NCI-H526 treated with DMSO at 0.1 percent for 48 hours (cell line): ENCODE results near the gene PCBP1.
"Not testable (repeated sequence)": the region's sequence is repeated elsewhere in the genome, so short reads cannot be mapped to it uniquely, and the experiment has no call there.

Experiments used
- DNase-seq: peaks from one replicate; lab custom pipeline; 2025; lab: John Stamatoyannopoulos, UW

The PCBP1 gene

DNA sequence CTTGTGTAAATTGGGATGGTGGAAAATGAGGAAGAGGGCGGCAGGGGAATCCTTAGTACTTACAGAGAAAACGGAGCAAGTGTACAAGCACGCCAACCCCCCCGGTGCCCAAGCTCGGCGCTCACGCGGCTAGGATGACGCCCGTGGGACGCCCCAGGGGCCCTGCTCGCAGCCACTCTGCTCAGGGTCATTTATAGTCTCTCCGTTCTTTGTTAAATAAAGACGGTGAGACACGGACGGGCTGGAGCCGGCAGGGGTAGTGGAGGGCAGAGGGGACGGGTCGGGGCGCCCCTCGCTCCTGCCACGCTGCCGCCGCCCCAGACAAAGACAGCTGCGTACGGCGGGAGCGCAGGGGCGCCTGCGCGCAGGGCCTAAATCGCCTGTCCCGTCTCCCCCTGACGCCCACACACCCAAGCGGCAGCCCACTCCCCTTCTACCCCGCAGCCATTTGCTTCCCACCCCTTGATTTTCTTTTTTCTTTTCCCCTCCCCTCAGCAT lies 37.8 kb downstream of the PCBP1 start:
- peak; percentile 51 for DNase-seq

DNA sequence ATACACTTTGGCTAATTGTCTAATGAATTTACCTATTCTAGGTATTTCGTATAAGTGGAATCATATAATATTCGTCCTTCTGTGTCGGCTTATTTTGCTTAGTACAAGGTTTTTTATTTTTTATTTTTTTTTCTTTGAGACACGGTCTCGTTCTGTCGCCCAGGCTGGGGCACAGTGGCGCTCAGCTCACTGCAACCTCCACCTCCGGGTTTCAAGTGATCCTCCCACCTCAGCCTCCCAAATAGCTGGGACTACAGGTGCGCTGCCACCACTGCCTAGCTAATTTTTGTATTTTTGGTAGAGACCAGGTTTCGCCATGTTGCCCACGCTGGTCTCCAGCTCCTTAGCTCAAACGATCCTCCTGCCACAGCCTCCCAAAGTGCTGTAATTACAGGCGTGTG lies 38.2 kb downstream of the PCBP1 start:
- DNase-seq = no peak

DNA sequence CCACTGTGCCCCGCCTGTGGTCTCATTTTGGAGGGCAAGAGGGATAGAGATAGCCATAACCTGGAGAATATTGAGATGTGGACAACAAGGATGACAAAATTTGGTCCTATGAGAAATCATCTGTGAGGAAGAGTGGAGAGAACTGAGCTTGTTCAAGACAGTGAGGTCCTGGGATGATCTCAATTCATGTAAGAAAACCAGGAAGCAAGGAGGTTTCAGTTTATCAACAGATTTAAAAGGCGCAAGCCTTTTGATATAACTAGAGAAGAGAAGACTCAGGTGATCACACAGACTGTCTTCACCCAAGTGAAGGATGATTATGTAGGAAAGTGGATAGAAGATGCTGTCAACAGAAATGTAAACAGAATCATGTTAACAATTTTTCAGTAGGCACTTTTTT lies 39.1 kb downstream of the PCBP1 start:
- DNase-seq = no peak

DNA sequence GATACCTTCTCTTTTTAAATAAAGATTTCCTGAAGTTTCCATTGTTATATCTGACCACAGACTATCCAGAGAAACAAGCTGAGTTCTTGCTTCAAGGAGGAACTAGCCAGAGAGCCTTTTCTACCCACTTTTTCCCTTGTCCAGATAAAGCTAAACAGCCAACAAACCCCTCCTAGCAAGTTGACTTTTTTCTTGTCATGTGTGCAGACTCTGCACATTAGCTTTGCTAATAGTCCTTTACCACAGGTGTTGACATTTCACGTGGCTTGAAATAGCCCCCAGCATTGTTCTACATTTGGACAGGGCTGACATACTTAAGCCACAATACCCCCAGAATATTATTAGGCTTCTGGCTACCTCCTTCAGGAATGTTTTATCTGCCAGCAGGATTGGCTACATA lies 40.7 kb downstream of the PCBP1 start:
- no peak for DNase-seq

DNA sequence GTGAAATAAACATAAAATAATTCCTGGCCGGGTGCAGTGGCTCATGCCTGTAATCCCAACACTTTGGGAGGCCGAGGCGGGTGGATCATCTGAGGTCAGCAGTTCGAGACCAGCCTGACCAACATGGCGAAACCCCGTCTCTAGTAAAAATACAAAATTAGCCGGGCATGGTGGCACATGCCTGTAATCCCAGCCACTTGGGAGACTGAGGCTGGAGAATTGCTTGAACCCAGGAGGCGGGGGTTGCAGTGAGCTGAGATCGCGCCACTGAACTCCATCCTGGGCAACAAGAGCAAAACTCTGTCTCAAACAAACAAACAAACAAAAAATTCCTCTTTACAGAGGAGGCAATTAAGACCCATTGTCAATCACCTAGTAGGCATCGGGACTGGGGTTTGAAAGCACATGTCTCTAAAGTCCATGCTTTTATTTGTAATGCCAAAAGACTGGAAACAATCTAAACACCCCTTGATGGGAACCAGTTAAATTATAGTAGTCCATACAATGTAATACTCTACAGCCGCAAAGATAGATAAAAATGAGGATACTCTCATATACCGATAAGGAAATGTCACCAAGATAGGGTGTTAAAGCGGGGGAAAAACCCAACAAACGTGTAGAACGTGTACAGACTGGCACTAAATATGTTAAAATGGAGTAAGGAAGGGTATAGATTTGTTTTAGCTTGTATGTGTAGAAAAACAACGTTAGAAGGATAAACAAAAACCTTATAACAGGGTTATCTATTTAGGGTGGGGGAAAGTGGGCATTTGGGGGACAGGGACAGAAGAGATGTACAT lies 44.3 kb downstream of the PCBP1 start:
- DNase-seq = not testable (repeated sequence)

DNA sequence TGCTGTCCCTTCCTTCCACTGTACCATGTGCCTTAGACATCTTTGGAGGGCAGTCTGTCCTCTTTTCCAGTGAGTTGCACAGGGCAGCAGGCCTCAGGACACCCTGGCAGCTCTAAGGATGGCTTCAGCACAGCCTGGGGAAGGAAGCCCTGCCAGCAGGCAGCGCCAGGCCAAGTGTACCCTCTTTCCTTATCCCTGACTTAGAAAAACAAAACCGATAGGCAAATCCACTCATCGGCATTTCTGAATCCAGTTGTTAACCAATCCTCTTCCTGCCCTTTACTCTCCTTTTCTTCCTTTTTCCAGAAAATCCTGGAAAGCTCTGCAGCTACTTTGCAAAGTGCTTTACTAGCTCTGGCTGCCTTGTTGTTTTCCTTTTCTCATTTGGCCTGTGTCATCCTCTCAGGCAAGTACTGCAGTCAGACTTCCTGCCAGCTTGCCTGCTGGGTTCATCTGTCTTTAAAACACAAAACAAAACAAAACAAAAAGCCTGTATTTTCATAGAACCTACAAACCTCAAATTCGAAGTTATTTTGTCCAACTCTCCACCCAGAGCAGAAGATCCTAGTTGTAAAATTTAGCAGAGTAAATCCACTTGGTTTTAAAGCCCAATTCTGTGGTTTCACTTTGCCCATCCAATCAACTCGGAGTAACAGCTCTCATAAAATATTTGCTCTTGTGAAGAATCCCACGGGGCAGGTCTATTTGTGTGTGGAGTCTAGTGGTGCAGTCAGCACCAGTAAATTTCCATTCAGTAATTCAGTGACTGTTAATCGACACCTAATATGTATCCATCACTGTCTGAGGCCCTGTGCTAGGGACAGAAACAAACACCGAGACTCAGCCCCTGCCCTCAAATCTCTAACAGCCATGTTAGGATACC lies 45.2 kb downstream of the PCBP1 start:
- DNase-seq = peak; percentile 92

DNA sequence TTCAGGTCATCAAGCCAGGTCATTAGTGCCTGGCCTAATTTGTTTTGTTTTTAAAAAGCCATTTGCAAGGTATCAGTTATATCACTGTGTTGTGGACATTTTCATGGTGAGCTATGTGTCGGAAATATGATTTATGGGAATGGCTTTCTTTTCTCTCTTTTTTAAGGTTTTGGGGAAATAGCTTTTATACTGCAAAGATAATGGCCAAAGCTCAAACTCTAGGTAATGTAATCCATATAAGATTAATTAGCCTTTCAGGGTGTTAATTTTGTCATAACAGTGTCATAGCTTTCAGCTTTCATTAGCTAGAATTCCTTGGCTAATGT lies 45.8 kb downstream of the PCBP1 start:
- DNase-seq = no peak

DNA sequence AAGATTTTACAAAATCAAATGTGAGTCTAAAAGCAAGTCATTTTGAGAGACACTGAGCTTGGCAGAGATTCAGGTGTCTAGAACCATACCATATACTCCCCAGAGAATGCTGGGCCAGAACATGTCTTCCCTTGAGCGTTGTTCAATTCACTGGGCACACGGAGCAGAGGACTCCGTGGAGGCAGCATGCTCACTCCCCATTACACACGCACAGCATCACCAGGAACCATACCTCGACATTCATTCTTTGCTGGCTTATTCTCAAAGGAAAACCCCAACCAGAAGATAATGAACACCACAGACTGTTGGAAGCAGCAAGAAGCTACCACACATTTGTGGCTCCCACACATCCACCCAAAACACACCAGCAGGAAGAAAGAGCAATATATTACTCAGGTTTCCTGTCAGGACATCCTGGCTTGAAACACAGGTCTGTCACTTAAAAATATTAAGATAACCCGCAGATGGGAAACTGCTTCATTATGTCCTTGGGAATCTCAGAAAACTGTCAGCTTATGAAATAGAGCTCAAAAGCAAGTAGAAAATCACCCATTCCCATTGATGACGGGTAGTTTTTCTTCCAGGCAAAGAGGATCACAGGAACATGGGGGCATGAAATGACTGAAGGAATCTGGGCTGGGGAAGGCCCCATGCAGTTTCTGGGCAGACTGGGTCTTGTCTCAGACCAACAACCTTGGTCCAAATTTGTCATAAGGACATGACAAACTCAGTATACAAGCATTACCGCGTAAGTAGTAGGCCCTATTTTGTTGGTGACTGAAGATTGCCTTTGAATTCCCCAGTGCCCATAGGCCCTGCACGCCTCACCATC lies 46.4 kb downstream of the PCBP1 start:
- DNase-seq = no peak

DNA sequence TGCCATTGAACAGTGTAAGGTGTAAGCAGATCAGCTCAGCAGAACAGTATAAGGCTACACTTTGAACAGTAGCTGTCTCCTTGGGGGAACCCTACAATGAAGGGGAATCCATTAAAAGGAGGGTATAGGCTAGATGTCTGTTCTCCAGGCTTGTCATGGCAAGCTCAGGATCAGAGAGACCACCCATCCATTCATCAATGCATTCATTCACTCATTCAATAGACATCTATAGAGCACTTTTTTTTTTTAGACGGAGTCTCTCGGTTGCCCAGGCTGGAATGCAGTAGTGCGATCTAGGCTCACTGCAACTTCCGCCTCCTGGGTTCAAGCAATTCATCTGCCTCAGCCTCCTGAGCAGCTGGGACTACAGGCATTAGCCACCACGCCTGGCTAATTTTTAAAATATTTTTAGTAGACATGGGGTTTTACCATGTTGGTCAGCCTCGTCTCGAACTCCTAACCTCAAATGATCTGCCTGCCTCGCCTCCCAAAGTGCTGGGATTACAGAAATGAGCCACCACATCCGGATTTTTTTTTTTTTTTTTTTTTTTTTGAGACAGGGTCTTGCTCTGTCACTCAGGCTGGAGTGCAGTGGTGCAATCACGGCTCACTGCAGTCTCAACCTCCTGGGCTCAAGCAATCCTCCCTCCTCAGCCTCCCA lies 47.2 kb downstream of the PCBP1 start:
- not testable (repeated sequence) for DNase-seq
